Measurements from ENCODE around the gene MAP3K3. TPM values are rescaled to one million over a fixed set of nuclear protein-coding genes. Genes with fewer than 3 reads are reported as not detected.

Gene MAP3K3
- total and polyA plus RNA-seq, 10 of the 15 experiments (the other 5 are each of a cell fraction or from before 2014, with no cell fraction given) = 1.6 to 24.1 (median 15.0) TPM

GRCh38 chr17:63611354-63611753 lies 10.9 kb upstream of the MAP3K3 start:
- H3K9me3 ChIP-seq (replicated peaks; ENCODE audit: control insufficient read depth, insufficient read depth, low read length) = no peaks in the 10 kb centered on the region
- in situ Hi-C loops (cut with MboI) = loop anchor here (5.0 kb wide), 1 partner anchor 189 kb away; no protein-coding TSS in a partner anchor
- ChIA-PET RAD21 (ENCODE audit: unreplicated experiment) (interaction anchor here (0.6 to 2.8 kb wide), 25 partner anchors 10 to 686 kb away, joined by 3 to 42 read pairs (median 4); partner anchors contain the start of genes CYB561 and MAP3K3), POLR2A (interaction anchor here (0.6 to 1.9 kb wide), 2 partner anchors 93 to 186 kb away, joined by 3 to 6 read pairs; no protein-coding TSS in a partner anchor), SMC1A (ENCODE audit: uncharacterized antibody, unreplicated experiment) (interaction anchor here (0.7 to 5.4 kb wide), 23 partner anchors 10 to 218 kb away, joined by 3 to 82 read pairs (median 5); partner anchors contain the start of gene MAP3K3), CTCF (interaction anchor here (0.6 to 8.1 kb wide), 44 partner anchors 10 to 530 kb away, joined by 3 to 162 read pairs (median 5); partner anchors contain the start of genes ACE, CYB561, DCAF7 and FTSJ3)
- intact Hi-C loops (cut with micrococcal nuclease; ENCODE audit: unreplicated experiment) = no loop called here
- ATAC-seq (peak; percentile 55), DNase-seq (ENCODE audit: low read depth, low spot score) (no peak), FAIRE-seq (no peak)
- no peak overlapping the region for H3K4me2 ChIP-seq (ENCODE audit: control insufficient read depth, insufficient read depth)
- no peaks in the 10 kb centered on the region for H3K27me3 ChIP-seq (replicated peaks in 1 of 2; ENCODE audit: control insufficient read depth in 2 of 2, insufficient read depth in 2 of 2, low read length in 1 of 2)
- H3K4me1 ChIP-seq (ENCODE audit: control insufficient read depth, insufficient read depth, low read length) = no peaks in the 10 kb centered on the region
- no peaks in the 10 kb centered on the region for H4K20me1 ChIP-seq (ENCODE audit: control insufficient read depth, insufficient read depth)
- H3K9ac ChIP-seq (ENCODE audit: control insufficient read depth, insufficient read depth, low read length) = no peak overlapping the region
- H3K4me3 ChIP-seq = no peak overlapping the region
- TF ChIP-seq SMARCA5 (IDR thresholded peaks at IDR 0.05) (no peak), TCF3 (IDR thresholded peaks at IDR 0.05; ENCODE audit: borderline replicate concordance, insufficient read depth, low read depth, low read length) (no peak), CBX5 (IDR thresholded peaks at IDR 0.05; ENCODE audit: low read depth) (no peak), IKZF1 (conservative IDR thresholded peaks at IDR 0.05) (no peak), ZNF384 (IDR thresholded peaks at IDR 0.05; ENCODE audit: borderline replicate concordance, low read depth, low read length) (no peak), E2F4 (IDR thresholded peaks at IDR 0.05; ENCODE audit: low read depth, low read length) (no peak), SP1 (IDR thresholded peaks at IDR 0.05; ENCODE audit: low read depth, low read length) (no peak), BHLHE40 (IDR thresholded peaks at IDR 0.05; ENCODE audit: borderline replicate concordance in 1 of 2, low read depth in 2 of 2, low read length in 1 of 2) (no peak), STAT3 (IDR thresholded peaks at IDR 0.05; ENCODE audit: low read depth, low read length) (no peak), CTCF (IDR thresholded peaks at IDR 0.05 in 2 of 3, conservative IDR thresholded peaks at IDR 0.05 in 1 of 3; ENCODE audit: control insufficient read depth in 2 of 3, extremely low read depth in 1 of 3, insufficient read depth in 1 of 3, low read depth in 3 of 3, low read length in 3 of 3) (no peak), CHD4 (IDR thresholded peaks at IDR 0.05) (no peak), DPF2 (IDR thresholded peaks at IDR 0.05) (no peak), RUNX3 (IDR thresholded peaks at IDR 0.05; ENCODE audit: low read length) (no peak), SUZ12 (IDR thresholded peaks at IDR 0.05; ENCODE audit: unreplicated experiment) (no peak), POLR2AphosphoS5 (IDR thresholded peaks at IDR 0.05; ENCODE audit: low read length) (no peak), GABPA (IDR thresholded peaks at IDR 0.05; ENCODE audit: low read depth) (no peak), NR2C2 (IDR thresholded peaks at IDR 0.05; ENCODE audit: borderline replicate concordance, control insufficient read depth, insufficient read length, low read depth) (no peak)
- TF ChIP-seq, protein P1, sequence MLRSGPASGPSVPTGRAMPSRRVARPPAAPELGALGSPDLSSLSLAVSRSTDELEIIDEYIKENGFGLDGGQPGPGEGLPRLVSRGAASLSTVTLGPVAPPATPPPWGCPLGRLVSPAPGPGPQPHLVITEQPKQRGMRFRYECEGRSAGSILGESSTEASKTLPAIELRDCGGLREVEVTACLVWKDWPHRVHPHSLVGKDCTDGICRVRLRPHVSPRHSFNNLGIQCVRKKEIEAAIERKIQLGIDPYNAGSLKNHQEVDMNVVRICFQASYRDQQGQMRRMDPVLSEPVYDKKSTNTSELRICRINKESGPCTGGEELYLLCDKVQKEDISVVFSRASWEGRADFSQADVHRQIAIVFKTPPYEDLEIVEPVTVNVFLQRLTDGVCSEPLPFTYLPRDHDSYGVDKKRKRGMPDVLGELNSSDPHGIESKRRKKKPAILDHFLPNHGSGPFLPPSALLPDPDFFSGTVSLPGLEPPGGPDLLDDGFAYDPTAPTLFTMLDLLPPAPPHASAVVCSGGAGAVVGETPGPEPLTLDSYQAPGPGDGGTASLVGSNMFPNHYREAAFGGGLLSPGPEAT (IDR thresholded peaks at IDR 0.05; ENCODE audit: low read depth) = no peak
- TF ChIP-seq, protein P2, sequence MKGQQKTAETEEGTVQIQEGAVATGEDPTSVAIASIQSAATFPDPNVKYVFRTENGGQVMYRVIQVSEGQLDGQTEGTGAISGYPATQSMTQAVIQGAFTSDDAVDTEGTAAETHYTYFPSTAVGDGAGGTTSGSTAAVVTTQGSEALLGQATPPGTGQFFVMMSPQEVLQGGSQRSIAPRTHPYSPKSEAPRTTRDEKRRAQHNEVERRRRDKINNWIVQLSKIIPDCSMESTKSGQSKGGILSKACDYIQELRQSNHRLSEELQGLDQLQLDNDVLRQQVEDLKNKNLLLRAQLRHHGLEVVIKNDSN (IDR thresholded peaks at IDR 0.05; ENCODE audit: borderline replicate concordance, extremely low read length, insufficient read depth, low read depth, low read length) = no peak
- no peak overlapping the region for H3K27ac ChIP-seq (ENCODE audit: control insufficient read depth, insufficient read depth)
- BruUV-seq (replicated peaks) = no TSS peak
- peaks cover 10 to 12% of the 10 kb centered on the region in 2 experiments; a peak in 3 of 4 replicates for H3K36me3 ChIP-seq (ENCODE audit: control insufficient read depth in 2 of 2, insufficient read depth in 2 of 2, low read length in 1 of 2)
- WGBS (ENCODE audit: insufficient coverage, insufficient replicate concordance, low lambda C conversion rate, missing lambda C conversion rate) = 3% methylated on average over 3 of the region's 3 CpGs
- H3K79me2 ChIP-seq (ENCODE audit: control insufficient read depth, insufficient read depth, low read length) = no peaks in the 10 kb centered on the region
- no peak overlapping the region for H2AFZ ChIP-seq (ENCODE audit: control insufficient read depth, low read depth, low read length)

All from GM12878 (cell line).